Chondrocyte (in vitro differentiated cells): ENCODE measurements around the gene NEURL1B. TPM values are rescaled to one million over a fixed set of nuclear protein-coding genes. Genes with fewer than 3 reads are reported as not detected.
A peak's percentile ranks its signal among the peaks of the same experiment; 100 is the strongest.

Source experiments
- DNase-seq: peaks from one replicate; pipeline ENCODE4 v3.0.0; 2021; ENCODE audit warnings: mixed read lengths, low spot score
- H3K27ac Mint-ChIP-seq: one replicate; pipeline ENCODE4 v1.8.0; 2021; ENCODE audit warnings: mild to moderate bottlenecking, moderate library complexity, mixed read lengths; ENCODE audit not compliant: unreplicated experiment
- H3K27me3 Mint-ChIP-seq: 2 replicates; pipeline ENCODE4 v1.8.0; 2021; ENCODE audit warnings: low read depth, mixed read lengths
- H3K36me3 Mint-ChIP-seq: 2 replicates; pipeline ENCODE4 v1.8.0; 2021; ENCODE audit warnings: low read depth, mixed read lengths
- H3K4me1 Mint-ChIP-seq: 2 replicates; pipeline ENCODE4 v1.8.0; 2021; ENCODE audit warnings: low read depth, mild to moderate bottlenecking, mixed read lengths
- H3K4me3 Mint-ChIP-seq: one replicate; pipeline ENCODE4 v1.8.0; 2021; ENCODE audit warnings: mild to moderate bottlenecking, moderate library complexity, mixed read lengths; ENCODE audit not compliant: unreplicated experiment
- H3K9me3 Mint-ChIP-seq: 2 replicates; pipeline ENCODE4 v1.8.0; 2021; ENCODE audit warnings: low read depth, mixed read lengths
- CTCF ChIP-seq: fragments of 200-600 bp; sonication (generic); IDR thresholded peaks from 2 replicates; pipeline ENCODE4 v1.5.0; 2021; ENCODE audit warnings: antibody characterized with exemption, mild to moderate bottlenecking, moderate library complexity
- total RNA-seq: library from RNA; stranded (reverse); gene quantifications from 3 replicates; pipeline ENCODE4 v1.2.1, GENCODE V29; 2021

NEURL1B gene
- total RNA-seq, 1 donor from 2014 or later = 5.4 TPM

- H3K27me3 Mint-ChIP-seq = peaks cover 25% of the 10 kb centered on the region
- DNase-seq = no peak
- H3K4me3 Mint-ChIP-seq = no peak overlapping the region
- H3K36me3 Mint-ChIP-seq = no peaks in the 10 kb centered on the region
- no peaks in the 10 kb centered on the region for H3K9me3 Mint-ChIP-seq
- H3K4me1 Mint-ChIP-seq = no peaks in the 10 kb centered on the region
- TF ChIP-seq CTCF = no peak
- H3K27ac Mint-ChIP-seq = no peak overlapping the region
These were observed 46.6 kb upstream of the NEURL1B start for GRCh38 chr5:172594431-172594830.

- Mint-ChIP-seq H3K4me1 (no peaks in the 10 kb centered on the region), H3K4me3 (no peak overlapping the region), H3K27ac (no peak overlapping the region), H3K36me3 (no peaks in the 10 kb centered on the region), H3K9me3 (no peaks in the 10 kb centered on the region), H3K27me3 (peaks cover 24% of the 10 kb centered on the region)
- TF ChIP-seq CTCF = no peak
- no peak for DNase-seq
These were observed 46.1 kb upstream of the NEURL1B start for GRCh38 chr5:172594867-172595466.

- Mint-ChIP-seq H3K27me3 (peaks cover 24% of the 10 kb centered on the region), H3K36me3 (no peaks in the 10 kb centered on the region), H3K4me3 (no peak overlapping the region), H3K27ac (no peak overlapping the region), H3K9me3 (no peaks in the 10 kb centered on the region), H3K4me1 (peaks cover 6% of the 10 kb centered on the region)
- no peak for TF ChIP-seq CTCF
- peak; percentile 63 for DNase-seq
These were observed 45.2 kb upstream of the NEURL1B start for GRCh38 chr5:172595596-172596455.

GRCh38 chr5:172596638-172597231, 44.3 kb upstream of the NEURL1B start:
- DNase-seq = peak; percentile 38
- TF ChIP-seq CTCF = no peak
- Mint-ChIP-seq H3K36me3 (no peaks in the 10 kb centered on the region), H3K4me3 (no peak overlapping the region), H3K4me1 (peaks cover 6% of the 10 kb centered on the region), H3K9me3 (no peaks in the 10 kb centered on the region), H3K27me3 (peaks cover 24% of the 10 kb centered on the region), H3K27ac (no peak overlapping the region)

GRCh38 chr5:172597755-172598155, 43.3 kb upstream of the NEURL1B start:
- H3K36me3 Mint-ChIP-seq = no peaks in the 10 kb centered on the region
- H3K27ac Mint-ChIP-seq = no peak overlapping the region
- DNase-seq = peak; percentile 56
- H3K4me1 Mint-ChIP-seq = peaks cover 6% of the 10 kb centered on the region
- no peak overlapping the region for H3K4me3 Mint-ChIP-seq
- peaks cover 16% of the 10 kb centered on the region for H3K27me3 Mint-ChIP-seq
- TF ChIP-seq CTCF = no peak
- no peaks in the 10 kb centered on the region for H3K9me3 Mint-ChIP-seq
